ENCODE measurements around the gene DUSP11. TPM values are rescaled to one million over a fixed set of nuclear protein-coding genes. Genes with fewer than 3 reads are reported as not detected.
A peak's percentile ranks its signal among the peaks of the same experiment; 100 is the strongest.

The DUSP11 gene
- total and polyA plus RNA-seq, 2 of the 13 experiments (the other 11 are each of a cell fraction or from before 2014, with no cell fraction given) = 30.5 to 36.2 TPM

DNA sequence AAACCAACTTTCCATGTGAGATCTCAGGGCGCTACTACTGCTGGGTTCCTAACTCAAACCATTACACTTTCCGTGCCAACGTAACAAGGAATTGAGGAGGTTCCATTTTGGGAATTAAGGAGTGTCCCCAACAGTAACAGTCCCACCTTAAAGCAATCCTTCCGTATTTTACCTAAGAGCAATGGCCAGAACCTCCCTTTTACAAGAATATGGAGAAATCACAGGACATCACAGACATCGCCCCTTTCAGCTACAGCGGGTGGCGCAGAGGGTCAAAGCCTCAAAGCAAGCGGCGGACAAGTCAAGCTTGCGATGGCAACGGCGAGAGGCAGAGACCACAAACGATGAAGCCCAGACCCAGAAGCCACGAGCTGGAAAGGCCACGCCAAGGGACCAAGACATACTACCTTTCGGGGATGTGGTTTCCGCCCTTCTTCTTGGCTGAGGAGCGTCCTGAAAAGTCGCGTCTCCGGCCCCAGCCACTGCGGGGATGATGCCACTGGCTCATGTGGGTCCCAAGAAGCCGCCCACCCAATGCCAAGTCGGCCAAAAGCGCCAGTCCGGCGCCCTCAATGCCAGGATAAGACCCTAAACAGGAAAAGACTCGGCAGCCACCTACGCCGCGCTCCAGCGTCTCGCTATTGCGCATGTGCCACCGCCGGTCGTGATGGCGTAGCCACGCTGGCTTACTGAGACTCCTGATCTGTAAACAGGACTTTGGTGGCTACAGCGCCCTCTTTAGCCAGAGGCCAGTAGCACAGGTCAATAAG, at the start of gene DUSP11 (continued):
- no peak for TF ChIP-seq CEBPB (IDR thresholded peaks at IDR 0.05; ENCODE audit: borderline replicate concordance, low read depth, low read length)
- no peak; the same call in 1 of the 2 replicates for TF ChIP-seq ZNF460 (CRISPR knock-in tag; IDR thresholded peaks at IDR 0.05; ENCODE audit: borderline replicate concordance)
- 0 out of 2 replicates have a peak, but pooled peaks have one; percentile 39 for TF ChIP-seq ZNF567 (CRISPR knock-in tag; IDR thresholded peaks at IDR 0.05; ENCODE audit: borderline replicate concordance)
- no peak; the same call in 1 of the 2 replicates for TF ChIP-seq ZNF205 (CRISPR knock-in tag; IDR thresholded peaks at IDR 0.05)
- peak; percentile 89; the same call in 1 of the 2 replicates for TF ChIP-seq ZNF572 (CRISPR knock-in tag; IDR thresholded peaks at IDR 0.05)
- TF ChIP-seq TBX2 (CRISPR knock-in tag; IDR thresholded peaks at IDR 0.05; ENCODE audit: borderline replicate concordance) = no peak
- no peak for TF ChIP-seq ZBTB42 (CRISPR knock-in tag; IDR thresholded peaks at IDR 0.05)
- peak; percentile 99 for TF ChIP-seq FOXO1 (CRISPR knock-in tag; IDR thresholded peaks at IDR 0.05)
- TF ChIP-seq, protein P1, sequence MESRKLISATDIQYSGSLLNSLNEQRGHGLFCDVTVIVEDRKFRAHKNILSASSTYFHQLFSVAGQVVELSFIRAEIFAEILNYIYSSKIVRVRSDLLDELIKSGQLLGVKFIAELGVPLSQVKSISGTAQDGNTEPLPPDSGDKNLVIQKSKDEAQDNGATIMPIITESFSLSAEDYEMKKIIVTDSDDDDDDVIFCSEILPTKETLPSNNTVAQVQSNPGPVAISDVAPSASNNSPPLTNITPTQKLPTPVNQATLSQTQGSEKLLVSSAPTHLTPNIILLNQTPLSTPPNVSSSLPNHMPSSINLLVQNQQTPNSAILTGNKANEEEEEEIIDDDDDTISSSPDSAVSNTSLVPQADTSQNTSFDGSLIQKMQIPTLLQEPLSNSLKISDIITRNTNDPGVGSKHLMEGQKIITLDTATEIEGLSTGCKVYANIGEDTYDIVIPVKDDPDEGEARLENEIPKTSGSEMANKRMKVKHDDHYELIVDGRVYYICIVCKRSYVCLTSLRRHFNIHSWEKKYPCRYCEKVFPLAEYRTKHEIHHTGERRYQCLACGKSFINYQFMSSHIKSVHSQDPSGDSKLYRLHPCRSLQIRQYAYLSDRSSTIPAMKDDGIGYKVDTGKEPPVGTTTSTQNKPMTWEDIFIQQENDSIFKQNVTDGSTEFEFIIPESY (CRISPR knock-in tag; IDR thresholded peaks at IDR 0.05) = peak; percentile 62
- TF ChIP-seq SIX4 (CRISPR knock-in tag; IDR thresholded peaks at IDR 0.05) = no peak
- TF ChIP-seq MYPOP (CRISPR knock-in tag; IDR thresholded peaks at IDR 0.05) = peak; percentile 56
- TF ChIP-seq ZNF614 (CRISPR knock-in tag; IDR thresholded peaks at IDR 0.05; ENCODE audit: borderline replicate concordance) = peak; percentile 84; the same call in 1 of the 2 replicates
- TF ChIP-seq ZFAT (CRISPR knock-in tag; conservative IDR thresholded peaks at IDR 0.05) = no peak
- TF ChIP-seq ZNF414 (CRISPR knock-in tag; IDR thresholded peaks at IDR 0.05) = no peak
- peak; percentile 84 for TF ChIP-seq ZNF704 (CRISPR knock-in tag; IDR thresholded peaks at IDR 0.05; ENCODE audit: borderline replicate concordance)
- peak; percentile 57; the same call in 1 of the 2 replicates for TF ChIP-seq ZNF543 (CRISPR knock-in tag; IDR thresholded peaks at IDR 0.05)
- TF ChIP-seq GPBP1L1 (CRISPR knock-in tag; IDR thresholded peaks at IDR 0.05) = no peak
- no peak for TF ChIP-seq PAWR (CRISPR knock-in tag; IDR thresholded peaks at IDR 0.05; ENCODE audit: borderline replicate concordance)
- peak; percentile 76; the same call in 1 of the 2 replicates for TF ChIP-seq ZNF724P (CRISPR knock-in tag; IDR thresholded peaks at IDR 0.05; ENCODE audit: borderline replicate concordance)
- no peak; the same call in 1 of the 2 replicates for TF ChIP-seq ZFP82 (CRISPR knock-in tag; IDR thresholded peaks at IDR 0.05; ENCODE audit: borderline replicate concordance)
- TF ChIP-seq PRMT3 (CRISPR knock-in tag; IDR thresholded peaks at IDR 0.05; ENCODE audit: borderline replicate concordance, low read depth) = no peak
- no peak for TF ChIP-seq ZNF367 (CRISPR knock-in tag; IDR thresholded peaks at IDR 0.05; ENCODE audit: borderline replicate concordance)
